ENCODE results near the gene ITPR1.

ITPR1 gene

DNA sequence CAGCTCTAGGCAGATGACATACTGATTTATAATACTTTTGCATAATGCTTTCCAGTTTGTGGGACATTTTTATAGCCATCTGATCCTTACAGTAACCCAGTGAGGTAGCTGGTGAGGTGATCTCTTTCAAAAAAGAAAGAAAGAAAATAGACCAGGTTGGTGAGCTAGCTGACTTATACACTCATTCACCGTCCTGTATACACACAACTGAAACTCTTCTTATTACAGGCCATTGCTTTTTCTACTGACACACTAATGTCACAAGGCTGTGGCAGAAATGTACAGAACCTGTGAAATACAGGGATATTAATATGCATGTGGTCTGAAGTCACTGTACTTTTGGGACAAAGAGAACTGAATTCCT, 335.9 kb downstream of the ITPR1 start:
- no peak for DNase-seq (ENCODE audit: low spot score)

DNA sequence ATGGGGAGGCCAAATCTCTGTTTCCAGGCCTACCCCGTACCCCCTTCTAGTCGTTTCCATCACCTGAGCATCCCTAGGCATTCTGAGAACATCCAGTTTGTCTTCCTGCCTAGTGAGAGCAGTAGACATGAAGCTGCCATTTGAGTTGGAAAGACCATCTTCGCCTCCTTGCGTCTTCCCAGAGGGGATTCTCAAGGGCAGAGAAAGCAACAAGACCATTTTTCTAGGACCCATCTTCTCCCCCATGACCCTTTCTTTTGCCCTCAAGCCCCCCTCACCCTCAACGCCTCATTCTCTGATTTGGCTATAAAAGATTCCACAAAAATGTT, 337.4 kb downstream of the ITPR1 start:
- no peak for DNase-seq (ENCODE audit: low spot score)

DNA sequence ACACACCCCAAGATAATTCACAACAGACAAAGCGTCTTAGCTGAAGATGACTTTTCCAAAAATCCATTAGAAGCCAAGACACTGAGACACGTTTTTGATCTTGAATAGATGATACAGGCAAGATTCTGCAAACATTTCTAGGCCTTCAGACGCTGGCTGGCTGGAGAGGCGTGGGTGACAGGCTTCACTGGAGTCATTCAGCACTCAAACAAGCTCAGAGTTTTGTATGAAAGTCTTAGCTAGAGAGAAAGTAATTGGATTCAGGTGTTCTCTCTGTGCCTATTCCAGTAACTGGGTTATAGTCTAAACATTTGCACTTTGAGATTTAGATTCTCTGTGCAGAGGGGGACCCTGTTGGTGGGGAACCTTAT, 338.4 kb downstream of the ITPR1 start:
- DNase-seq (ENCODE audit: low spot score) = no peak

DNA sequence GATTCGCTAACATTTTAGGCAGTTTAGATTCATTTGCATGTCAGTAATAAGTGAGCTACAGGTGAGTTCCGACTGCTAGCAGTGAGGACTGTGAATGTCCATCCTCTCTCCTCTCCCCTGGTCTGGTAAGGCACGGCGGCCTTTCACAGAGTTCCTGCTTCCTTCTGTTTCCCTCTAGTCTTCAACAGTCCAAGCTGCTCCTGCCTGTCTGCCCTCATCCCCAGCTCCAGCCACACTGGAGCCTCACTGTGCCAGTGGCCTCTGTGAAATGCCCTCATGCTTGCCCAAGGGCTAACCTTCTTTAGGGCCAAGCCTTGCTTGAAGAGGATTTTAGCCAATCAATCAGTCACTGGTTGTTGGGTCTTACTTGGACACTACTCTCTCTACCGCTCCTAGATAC, 340.3 kb downstream of the ITPR1 start:
- no peak for DNase-seq (ENCODE audit: low spot score)

DNA sequence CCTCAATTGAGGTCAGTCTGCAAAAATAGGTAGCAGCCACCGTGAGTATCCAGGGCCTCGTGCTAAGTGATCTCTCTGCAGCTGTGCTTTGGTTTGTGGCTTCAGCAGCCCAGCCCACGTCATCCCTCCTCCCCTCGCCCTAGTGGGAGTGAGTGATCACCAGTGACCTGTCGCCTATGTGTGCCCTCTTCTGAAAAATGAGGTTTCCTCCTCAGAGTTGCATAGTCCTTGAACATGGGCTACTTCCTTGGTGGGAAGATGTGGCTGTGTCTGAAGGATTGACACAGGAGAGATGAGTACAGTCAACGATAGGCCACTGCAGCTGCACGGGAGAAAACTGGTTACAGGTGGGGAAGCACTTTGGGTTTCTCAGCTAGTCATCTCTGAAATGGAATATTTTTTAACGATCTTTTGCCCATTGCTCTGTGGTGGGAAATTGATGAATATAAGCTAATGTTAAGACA, 341.3 kb downstream of the ITPR1 start:
- DNase-seq (ENCODE audit: low spot score) = peak; percentile 50

DNA sequence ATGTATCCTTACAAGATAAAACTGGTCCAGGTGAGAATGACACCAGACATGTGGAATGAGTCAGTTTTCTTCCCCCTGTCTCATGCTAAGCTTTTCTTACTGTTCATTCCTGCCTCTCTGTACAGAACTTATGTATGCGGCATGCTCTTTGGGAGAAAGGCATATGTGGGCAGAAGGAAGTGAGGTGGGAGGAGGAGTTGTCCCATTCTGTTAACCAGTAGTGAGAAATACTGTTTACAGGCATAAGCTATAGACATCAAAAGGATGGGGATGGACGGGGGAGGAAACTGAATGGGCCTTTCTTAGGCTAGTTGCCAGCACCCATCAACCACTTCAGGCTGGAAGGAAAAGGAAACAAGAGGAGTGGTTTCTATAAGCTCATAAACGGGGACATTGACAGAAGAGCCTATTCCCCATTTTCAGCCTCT, 342.5 kb downstream of the ITPR1 start:
- peak; percentile 74 for DNase-seq (ENCODE audit: low spot score)

DNA sequence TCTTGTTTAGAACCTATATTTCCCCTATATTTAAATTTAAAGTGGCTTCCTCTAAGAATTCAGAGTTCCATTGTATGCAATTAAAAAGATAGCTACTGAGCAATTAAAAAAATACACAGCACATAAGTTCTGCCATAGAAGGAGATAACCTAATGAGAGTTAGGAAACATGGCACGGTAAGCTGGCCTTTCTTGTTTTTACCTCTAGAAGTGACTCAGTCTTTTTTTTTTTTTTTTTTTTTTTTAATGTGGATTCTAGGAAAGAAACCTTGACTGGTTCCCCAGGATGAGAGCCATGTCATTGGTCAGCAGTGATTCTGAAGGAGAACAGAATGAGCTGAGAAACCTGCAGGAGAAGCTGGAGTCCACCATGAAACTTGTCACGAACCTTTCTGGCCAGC, 343.4 kb downstream of the ITPR1 start:
- DNase-seq (ENCODE audit: low spot score) = no peak

DNA sequence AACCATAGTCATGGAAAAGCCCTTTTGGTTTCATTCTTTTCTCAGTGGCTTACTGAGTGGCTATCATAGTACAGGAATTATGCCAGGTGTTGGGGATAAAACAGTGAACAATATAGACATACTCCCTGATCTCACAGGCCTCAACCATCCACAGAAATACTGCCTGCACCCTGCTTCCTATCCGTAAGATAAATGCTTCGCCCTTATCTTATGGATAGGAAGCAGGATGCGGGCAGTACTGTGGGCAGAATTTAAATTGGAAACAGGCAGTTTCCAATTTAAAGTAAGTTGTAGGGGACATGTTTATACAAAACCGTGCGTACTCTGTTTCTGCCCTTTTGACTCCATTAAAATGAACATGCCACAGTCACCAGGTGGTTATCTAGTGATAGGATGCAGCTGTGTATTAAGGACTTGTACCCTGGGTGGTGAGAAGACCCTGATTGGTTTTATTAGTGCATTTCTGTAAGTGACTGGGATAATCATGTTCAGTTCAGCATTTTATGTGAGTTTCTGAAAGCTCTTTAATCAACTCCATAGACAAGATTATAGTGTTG, 344.3 kb downstream of the ITPR1 start:
- no peak for DNase-seq (ENCODE audit: low spot score)

DNA sequence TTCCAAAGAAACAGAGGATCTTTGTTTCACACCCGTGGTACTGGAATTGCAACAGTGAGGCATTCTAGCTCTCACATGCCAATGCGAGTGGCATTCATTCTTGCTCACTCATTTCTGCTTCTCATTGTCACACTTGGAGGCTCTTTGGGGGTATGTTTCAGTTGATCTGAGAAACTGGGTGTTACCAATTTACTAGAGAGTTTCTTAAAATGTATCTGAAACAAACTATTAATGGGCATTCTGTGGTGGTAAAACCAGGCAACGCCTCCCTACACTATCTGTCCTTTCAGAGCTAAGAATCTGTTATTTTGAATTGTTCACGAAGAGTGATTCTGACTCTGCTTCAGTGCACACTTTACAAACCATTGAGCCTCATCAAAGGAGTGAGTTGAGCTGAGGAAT, 345.5 kb downstream of the ITPR1 start:
- no peak for DNase-seq (ENCODE audit: low spot score)

DNA sequence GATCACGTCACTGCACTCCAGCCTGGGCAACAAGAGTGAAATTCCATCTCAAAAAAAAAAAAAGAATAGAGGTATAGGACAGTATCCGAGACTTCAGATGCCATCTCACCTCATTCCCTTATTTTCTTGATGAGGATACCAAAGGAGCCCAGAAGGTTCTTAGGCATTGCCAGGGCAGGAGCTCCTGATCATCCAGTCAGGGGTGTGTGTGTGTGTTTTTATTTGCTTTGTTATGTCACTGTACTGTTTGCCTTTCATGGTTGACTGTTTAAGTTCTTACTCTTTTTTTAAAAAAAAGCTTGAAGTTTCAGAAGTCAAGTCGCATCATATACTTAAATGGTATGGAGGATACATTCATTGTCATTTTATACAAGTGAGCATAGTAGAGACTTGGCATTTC, 346.1 kb downstream of the ITPR1 start:
- DNase-seq (ENCODE audit: low spot score) = no peak

DNA sequence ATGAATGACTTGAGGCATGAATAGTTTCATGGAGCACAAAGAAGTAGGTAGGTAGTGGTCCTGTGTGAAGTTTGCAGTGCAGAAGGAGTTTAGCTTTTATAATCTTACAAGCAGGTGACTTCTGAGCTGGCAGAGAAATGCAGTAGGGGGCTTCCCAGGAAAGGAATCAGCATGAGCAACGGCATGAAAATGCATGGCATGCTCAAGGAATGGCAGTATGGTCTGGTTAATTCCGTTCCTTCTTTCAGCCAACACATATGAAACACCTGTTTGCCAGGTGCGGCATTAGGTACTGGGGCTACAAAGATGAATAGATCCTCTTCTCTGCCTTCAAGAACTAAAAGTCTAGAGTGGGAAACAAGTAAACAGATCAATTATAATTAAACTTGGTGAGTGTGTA, 348.1 kb downstream of the ITPR1 start:
- DNase-seq (ENCODE audit: low spot score) = no peak

DNA sequence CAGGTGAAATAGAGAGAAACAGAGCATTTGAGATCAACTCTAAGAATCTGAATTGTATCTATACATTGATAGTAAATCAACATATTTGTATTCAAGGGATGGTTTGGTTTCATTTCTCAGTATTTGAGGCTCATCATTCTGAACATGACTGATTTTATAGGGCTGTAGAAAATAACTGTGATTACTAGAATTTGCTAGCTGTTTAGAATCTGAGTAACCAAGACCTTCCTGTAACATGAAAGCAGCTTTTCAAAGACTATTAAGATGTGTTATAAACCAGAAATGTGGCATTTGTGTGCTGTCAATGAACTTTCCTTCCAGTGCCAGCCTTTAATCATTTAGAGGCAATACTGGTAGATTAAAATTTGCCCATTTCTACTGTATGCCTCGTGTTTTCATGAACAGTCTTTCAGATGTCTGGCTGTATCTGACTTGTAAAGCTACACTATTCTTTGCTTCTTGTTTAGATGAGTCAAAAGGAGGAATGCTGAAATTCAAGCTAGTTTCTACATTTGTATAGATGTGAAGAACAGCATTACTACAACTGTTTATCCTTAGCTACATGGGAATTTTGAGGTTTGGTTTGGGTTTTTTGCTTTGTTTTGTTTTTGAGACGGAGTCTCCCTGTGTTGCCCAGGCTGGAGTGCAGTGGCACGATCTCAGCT, 348.8 kb downstream of the ITPR1 start:
- DNase-seq (ENCODE audit: low spot score) = no peak

DNA sequence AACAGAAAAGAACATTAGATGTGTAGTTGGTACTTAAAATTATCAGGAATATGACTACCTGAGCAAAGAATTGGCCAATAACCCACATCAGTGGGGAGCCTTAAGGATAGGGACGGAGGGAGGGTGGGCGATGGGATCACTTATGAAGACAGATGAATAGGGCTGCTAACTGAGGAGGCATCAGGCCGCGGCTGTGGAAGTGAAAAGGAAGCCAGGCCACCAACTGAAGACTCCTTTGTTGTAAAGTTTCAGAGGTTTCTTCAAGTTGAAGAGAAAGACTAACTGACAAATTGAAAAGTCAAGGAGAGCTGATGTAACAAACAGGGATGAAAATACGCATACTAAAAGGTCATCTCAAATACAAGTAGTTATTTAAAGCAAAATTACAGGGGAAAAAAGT, 350.5 kb downstream of the ITPR1 start:
- no peak for DNase-seq (ENCODE audit: low spot score)

DNA sequence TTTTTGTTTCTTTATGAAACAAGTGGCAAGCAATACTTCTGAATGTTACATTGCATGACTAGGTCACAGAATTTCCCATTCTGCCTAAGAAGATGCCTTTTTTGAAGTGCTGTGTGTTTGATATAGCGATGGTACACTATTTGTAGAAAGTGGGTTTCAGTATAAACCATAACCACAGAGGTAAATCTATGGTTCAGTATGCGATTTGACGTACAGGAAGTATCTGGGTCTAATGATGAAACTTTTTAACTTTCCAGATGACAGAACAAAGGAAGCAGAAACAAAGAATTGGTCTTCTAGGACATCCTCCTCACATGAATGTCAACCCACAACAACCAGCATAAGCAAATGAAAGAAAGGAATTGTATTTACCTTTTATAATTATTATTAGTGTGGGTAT, 352.7 kb downstream of the ITPR1 start:
- no peak for DNase-seq (ENCODE audit: low spot score)

DNA sequence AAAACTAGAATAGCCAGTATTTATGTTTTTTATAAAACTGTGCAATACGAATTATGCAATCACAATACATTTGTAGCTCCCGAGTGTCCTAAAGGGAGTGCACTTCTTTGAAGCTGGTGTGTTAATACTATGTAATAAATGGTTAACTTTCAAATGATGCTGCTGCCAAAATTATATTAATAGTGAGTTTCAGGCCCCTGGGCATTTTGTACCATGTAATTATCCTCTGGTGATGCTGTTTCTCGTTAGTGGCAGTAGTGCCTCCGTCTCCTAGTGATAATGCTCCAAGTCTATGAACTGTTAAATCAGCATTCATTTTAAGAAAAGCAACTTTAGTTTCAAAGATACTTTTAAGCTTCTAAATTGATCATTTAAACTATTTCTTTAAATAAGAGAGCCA, 353.4 kb downstream of the ITPR1 start:
- no peak for DNase-seq (ENCODE audit: low spot score)

DNA sequence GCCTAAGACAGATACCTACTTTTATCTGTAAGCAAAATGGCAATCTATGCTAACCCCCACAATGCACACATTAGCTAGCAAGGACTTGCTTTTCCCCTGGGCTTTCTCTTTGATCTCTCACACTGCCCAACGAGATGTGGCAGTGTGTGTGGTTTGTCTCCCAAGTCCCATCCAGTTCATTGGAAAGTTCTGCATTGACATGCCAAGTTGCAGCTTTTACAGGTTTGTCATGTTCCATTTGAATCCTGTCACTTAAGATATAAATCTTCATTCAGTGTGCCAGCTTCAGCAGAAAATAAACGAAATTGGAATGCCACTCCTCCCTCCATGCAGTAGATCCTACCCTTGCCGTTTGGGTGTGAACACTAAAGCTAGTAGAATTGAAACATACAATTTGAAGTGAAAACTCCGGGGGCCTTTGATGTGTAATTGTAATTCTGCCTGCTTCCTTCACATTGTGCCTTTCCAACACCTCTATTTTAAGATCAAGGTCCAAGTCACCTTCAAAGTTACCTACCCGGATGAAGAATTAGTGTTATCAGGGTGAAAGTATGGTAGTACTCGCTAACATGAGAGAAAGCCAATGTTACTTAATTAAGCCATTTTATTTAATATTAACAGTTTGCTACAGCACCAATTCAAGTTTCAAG, 355.2 kb downstream of the ITPR1 start:
- DNase-seq (ENCODE audit: low spot score) = peak; percentile 84

DNA sequence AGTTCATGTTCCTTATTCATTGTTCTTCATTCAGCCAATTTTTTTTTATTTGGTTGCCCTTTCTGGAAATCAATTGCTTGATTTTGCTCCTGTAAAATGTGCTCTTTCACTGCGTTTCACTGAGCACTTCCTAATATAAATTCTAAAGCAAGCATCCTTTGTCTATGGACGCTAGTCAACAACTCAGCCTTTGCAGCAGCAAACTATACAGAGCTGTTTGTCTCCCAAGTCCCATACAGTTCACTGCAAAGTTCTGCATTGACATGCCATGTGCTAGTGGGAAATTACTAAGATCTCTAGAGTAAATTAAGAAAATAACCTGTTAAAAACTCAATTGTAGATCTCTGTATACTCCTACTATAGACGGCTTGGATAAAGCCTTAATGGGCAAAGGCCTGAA, 356.0 kb downstream of the ITPR1 start:
- DNase-seq (ENCODE audit: low spot score) = no peak

DNA sequence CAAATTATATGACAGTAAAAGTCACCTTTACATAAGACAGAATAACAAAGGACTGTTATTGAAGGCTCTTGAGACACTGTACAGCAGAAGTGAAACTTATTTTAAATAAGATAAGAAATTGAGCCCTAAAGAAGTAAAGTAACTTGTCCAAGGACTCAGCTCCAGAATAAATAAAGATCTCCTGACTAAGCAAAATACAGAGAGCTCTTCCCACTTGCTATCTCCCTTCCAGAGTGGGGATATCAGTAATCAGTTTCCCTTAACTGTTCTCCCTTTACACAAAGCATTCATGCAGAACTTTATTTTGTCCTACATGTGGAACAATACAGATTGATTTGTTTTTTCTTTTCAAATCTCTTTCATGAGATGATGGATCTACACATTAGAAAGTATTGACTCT, 356.6 kb downstream of the ITPR1 start:
- DNase-seq (ENCODE audit: low spot score) = no peak

DNA sequence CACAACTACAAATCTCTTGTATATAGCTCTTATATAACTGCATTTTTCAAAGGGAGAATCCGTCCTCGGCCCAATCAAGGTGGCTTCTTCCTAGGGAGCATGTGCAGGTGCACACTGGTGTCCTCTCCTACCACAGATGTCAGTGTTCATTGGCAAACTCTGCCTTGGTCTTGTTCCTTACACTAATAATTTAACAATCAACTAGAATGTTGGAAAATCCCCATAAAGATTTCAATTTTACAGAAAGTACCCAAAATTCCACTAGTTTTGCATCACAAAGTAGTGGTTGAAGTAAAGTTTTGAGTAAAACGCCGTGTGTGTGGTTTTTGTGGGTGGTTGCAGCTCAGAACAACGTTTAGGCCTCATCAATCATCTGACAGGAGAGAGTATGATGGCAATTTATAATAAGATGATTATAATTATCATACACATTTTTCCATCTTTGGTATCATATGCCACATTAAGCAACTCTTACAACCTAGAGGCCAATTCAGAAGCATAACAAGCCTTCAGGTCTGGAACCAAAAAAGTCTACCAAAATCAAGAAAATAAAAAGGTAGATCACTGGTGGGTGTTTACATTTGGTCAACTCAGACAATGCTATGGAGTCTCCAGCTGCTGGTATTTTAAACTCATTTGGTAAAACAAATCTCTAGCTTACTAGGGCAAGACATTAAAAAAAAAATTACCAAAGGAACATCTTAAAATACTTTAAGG, 357.2 kb downstream of the ITPR1 start:
- DNase-seq (ENCODE audit: low spot score) = no peak

DNA sequence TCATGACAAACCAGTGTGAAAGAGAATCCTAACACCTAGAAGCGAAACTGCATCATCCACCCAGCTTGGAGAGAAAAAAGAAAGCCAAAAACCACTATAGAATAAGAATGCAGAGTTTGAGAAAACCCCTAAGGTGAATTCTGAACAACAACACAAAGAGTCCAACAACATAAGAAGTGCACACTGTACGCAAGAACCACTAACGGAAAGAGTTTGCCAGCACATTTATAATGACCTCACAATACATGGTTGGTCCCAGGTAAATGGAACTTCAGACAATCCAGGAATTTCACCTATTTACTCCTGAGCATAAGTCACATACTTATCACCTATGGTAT, 357.7 kb downstream of the ITPR1 start:
- DNase-seq (ENCODE audit: low spot score) = no peak

DNA sequence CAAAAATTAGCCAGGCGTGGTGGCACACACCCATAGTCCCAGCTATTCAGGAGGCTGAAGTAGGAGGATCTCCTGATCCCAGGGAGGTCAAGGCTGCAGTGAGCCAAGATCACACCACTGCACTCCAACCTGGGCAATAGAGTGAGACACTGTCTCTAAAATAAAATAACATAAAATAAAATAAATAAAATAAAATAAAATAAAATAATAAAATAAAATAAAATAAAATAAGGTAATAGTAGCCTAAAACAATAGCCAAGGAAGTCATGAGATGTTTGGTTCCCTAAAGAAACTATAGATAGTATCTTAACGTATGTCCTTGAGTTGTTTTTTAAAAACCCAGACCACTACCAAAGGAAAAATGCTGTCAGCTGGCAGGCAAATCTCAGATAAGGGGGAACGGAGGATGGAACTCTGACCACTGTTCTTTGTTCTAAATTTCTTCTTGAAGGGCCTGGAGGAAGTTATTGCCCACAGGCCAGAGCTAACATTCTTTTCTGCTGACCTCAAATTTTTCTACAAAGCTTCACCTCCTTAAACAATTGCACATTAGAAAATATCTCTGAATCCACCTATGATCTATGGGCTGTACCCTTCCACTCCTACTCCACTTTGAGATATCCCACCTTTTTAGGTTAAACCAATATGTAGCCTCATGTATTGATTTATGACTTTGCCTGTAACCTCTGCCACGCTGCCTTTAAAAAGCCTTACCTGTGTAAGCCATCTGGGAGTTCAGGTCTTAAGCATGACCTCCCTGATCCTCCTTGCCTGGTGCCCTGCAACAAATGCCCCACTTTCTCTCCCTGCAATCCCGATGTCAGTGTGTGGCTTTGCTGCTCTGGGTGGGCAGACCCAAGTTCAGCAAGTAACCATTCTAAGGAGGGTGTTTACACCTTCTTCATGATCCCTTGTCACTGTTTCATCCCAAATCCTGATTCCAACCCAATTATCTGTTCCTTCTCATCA, 359.9 kb downstream of the ITPR1 start:
- peak; percentile 22 for DNase-seq (ENCODE audit: low spot score)

DNA sequence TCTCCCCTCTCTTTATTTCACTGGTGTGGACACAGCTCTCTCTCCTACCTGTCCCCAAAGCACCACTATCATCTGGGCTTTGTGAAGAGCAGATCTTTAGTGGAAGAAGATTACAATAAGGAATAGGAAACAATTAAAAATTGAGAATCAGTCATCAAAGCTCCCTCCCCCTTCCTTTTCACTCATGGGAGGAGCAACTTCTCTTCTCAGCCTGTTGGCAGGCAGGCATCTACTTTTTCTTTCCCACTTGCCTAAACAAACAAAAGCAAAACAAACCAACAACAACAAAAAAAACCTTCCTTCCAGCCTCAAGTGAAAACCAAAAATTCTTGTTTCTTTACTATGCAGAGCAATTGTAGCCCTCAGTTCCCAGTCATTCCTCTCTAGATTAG, 360.6 kb downstream of the ITPR1 start:
- no peak for DNase-seq (ENCODE audit: low spot score)
